ENCODE results near the gene CGB2.
"Not testable (repeated sequence)": the region's sequence is repeated elsewhere in the genome, so short reads cannot be mapped to it uniquely, and the experiment has no call there.

CGB2 gene

GRCh38 chr19:49031642-49032301, at the start of gene CGB2:
Gene CGB2 (plus strand): TSS chr19:49031890. CDS start chr19:49032096, 206 bp downstream.
- not testable (repeated sequence) for H3K27me3 ChIP-seq (ENCODE audit: control insufficient read depth, insufficient read depth, low read length); H3K9ac ChIP-seq (ENCODE audit: low read length); H3K27ac ChIP-seq (ENCODE audit: low read depth, low read length); H3K4me3 ChIP-seq (ENCODE audit: low read length); H3K4me1 ChIP-seq (ENCODE audit: control insufficient read depth, insufficient read depth, low read length); H3K36me3 ChIP-seq (ENCODE audit: control insufficient read depth, insufficient read depth, low read length)

GRCh38 chr19:48982280-48982679, 49.4 kb upstream of the CGB2 start:
- Histone ChIP-seq H3K4me3 (ENCODE audit: low read length) (no peak overlapping the region), H3K27me3 (ENCODE audit: control insufficient read depth, insufficient read depth, low read length) (no peaks in the 10 kb centered on the region), H3K4me1 (ENCODE audit: control insufficient read depth, insufficient read depth, low read length) (peaks cover 3% of the 10 kb centered on the region), H3K9ac (ENCODE audit: low read length) (no peak overlapping the region), H3K36me3 (ENCODE audit: control insufficient read depth, insufficient read depth, low read length) (peaks cover 28% of the 10 kb centered on the region), H3K27ac (ENCODE audit: low read depth, low read length) (no peak overlapping the region)

GRCh38 chr19:48985711-48986110, 46.0 kb upstream of the CGB2 start:
- Histone ChIP-seq H3K4me1 (ENCODE audit: control insufficient read depth, insufficient read depth, low read length) (no peaks in the 10 kb centered on the region), H3K36me3 (ENCODE audit: control insufficient read depth, insufficient read depth, low read length) (peaks cover 31% of the 10 kb centered on the region)

GRCh38 chr19:48986211-48986610, 45.5 kb upstream of the CGB2 start:
- Histone ChIP-seq H3K4me3 (ENCODE audit: low read length) (no peak overlapping the region), H3K4me1 (ENCODE audit: control insufficient read depth, insufficient read depth, low read length) (no peaks in the 10 kb centered on the region), H3K27me3 (ENCODE audit: control insufficient read depth, insufficient read depth, low read length) (no peaks in the 10 kb centered on the region), H3K27ac (ENCODE audit: low read depth, low read length) (no peak overlapping the region), H3K36me3 (ENCODE audit: control insufficient read depth, insufficient read depth, low read length) (peaks cover 28% of the 10 kb centered on the region), H3K9ac (ENCODE audit: low read length) (no peak overlapping the region)

More at GRCh38 chr19:48985711-48986110, 46.0 kb upstream of the CGB2 start:
- no peak overlapping the region for H3K27ac ChIP-seq (ENCODE audit: low read depth, low read length)
- H3K27me3 ChIP-seq (ENCODE audit: control insufficient read depth, insufficient read depth, low read length): no peaks in the 10 kb centered on the region
- no peak overlapping the region for H3K4me3 ChIP-seq (ENCODE audit: low read length)
- no peak overlapping the region for H3K9ac ChIP-seq (ENCODE audit: low read length)

DNA sequence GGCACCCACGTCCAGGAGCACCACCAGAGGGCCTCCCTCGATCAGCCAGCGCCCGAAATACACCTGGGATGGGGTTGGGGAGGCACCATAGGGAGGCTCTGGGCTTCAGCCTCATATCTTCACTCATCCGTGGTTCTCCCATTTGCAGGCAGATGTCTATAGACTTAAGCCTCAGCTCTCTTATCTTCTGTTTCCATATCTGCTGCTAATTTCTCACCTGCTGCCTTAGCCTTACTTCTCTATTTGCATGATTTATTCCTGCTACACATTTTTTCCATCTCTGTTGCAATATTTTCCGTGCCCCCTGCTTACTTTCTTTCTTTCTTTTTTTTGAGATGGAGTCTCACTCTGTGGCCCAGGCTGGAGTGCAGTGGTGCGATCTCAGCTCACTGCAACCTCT, 44.4 kb upstream of the CGB2 start:
- H3K4me1 ChIP-seq (ENCODE audit: control insufficient read depth, insufficient read depth, low read length): peaks cover 8% of the 10 kb centered on the region
- peaks cover 25% of the 10 kb centered on the region for H3K36me3 ChIP-seq (ENCODE audit: control insufficient read depth, insufficient read depth, low read length)
- no peak overlapping the region for H3K27ac ChIP-seq (ENCODE audit: low read depth, low read length)
- no peak overlapping the region for H3K4me3 ChIP-seq (ENCODE audit: low read length)
- H3K27me3 ChIP-seq (ENCODE audit: control insufficient read depth, insufficient read depth, low read length): no peaks in the 10 kb centered on the region
- no peak overlapping the region for H3K9ac ChIP-seq (ENCODE audit: low read length)

DNA sequence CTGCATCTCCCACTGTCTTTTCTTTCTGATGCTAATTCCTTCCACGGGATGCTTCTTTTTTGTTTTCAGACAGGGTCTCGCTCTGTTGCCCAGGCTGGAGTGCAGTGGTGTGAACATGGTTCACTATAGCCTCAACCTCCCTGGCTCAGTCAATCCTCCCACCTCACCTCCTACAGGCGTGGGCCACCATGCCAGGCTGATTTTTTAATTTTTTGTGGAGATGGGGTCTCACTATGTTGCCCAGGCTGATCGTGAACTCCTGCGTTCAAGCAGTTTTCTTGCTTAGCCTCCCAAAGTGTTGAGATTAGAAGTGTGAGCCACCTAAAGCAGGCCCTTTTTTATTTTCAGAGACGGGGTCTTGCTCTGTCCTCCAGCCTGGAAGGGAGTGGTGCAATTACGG, 43.4 kb upstream of the CGB2 start:
- H3K27ac ChIP-seq (ENCODE audit: low read depth, low read length): no peak overlapping the region
- H3K27me3 ChIP-seq (ENCODE audit: control insufficient read depth, insufficient read depth, low read length): no peaks in the 10 kb centered on the region
- H3K36me3 ChIP-seq (ENCODE audit: control insufficient read depth, insufficient read depth, low read length): peaks cover 22% of the 10 kb centered on the region
- no peak overlapping the region for H3K4me3 ChIP-seq (ENCODE audit: low read length)
- no peak overlapping the region for H3K9ac ChIP-seq (ENCODE audit: low read length)
- H3K4me1 ChIP-seq (ENCODE audit: control insufficient read depth, insufficient read depth, low read length): peaks cover 8% of the 10 kb centered on the region

GRCh38 chr19:48988860-48989259, 42.8 kb upstream of the CGB2 start:
- H3K27ac ChIP-seq (ENCODE audit: low read depth, low read length): no peak overlapping the region
- H3K27me3 ChIP-seq (ENCODE audit: control insufficient read depth, insufficient read depth, low read length): no peaks in the 10 kb centered on the region
- no peak overlapping the region for H3K4me3 ChIP-seq (ENCODE audit: low read length)
- peaks cover 8% of the 10 kb centered on the region for H3K4me1 ChIP-seq (ENCODE audit: control insufficient read depth, insufficient read depth, low read length)
- H3K9ac ChIP-seq (ENCODE audit: low read length): no peak overlapping the region
- H3K36me3 ChIP-seq (ENCODE audit: control insufficient read depth, insufficient read depth, low read length): peaks cover 22% of the 10 kb centered on the region

DNA sequence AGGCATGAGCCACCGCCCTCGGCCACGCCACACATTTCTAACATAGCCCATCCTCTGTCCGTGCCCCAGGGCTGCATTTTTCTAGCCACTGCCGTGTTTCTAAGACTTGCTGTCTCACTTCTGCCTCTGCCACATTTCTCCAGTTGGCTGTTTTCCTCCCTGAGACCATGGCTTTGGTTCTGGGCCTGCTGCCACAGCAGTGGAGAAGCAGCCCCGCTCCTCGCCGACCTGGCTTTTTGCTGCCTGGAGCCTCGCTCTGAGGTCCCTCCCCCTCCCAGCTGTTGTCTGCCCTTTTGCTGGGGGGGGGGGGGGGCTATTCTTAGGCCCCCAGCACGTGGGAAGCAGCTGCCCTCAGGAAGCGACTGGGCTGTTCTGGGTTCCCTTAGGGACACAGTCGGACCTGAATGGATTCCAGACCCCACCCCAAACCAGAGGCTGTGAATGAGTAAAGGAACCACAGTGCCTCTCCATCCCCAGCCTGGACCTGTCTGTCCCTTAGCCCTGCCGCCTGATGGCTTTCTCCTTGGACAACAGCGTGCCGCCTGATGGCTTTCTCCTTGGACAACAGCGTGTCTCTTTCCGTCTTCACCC, 41.9 kb upstream of the CGB2 start:
- no peaks in the 10 kb centered on the region for H3K27me3 ChIP-seq (ENCODE audit: control insufficient read depth, insufficient read depth, low read length)
- peaks cover 11% of the 10 kb centered on the region for H3K4me1 ChIP-seq (ENCODE audit: control insufficient read depth, insufficient read depth, low read length)
- H3K4me3 ChIP-seq (ENCODE audit: low read length): no peak overlapping the region
- H3K36me3 ChIP-seq (ENCODE audit: control insufficient read depth, insufficient read depth, low read length): peaks cover 22% of the 10 kb centered on the region
- no peak overlapping the region for H3K27ac ChIP-seq (ENCODE audit: low read depth, low read length)
- no peak overlapping the region for H3K9ac ChIP-seq (ENCODE audit: low read length)

DNA sequence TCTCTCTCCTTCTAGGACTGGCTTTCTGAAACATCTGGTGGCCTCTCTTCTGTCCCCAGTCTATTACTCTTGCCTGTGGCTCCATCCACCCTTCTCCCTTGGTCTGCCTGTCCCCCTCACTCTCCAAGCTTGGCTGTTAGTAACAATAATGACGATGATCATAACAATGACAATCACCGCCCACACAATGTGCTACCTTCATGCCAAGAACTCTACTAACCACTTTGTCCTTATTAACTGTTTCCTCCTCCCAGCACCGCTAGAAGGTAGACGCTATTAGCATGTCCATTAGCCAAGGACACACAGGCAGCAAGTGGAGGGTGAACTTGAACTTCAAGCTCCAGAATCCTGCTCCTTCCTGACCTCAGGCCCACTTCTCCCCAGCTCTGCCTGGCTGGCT, 41.3 kb upstream of the CGB2 start:
- H3K36me3 ChIP-seq (ENCODE audit: control insufficient read depth, insufficient read depth, low read length): peaks cover 16% of the 10 kb centered on the region
- no peaks in the 10 kb centered on the region for H3K27me3 ChIP-seq (ENCODE audit: control insufficient read depth, insufficient read depth, low read length)
- no peak overlapping the region for H3K4me3 ChIP-seq (ENCODE audit: low read length)
- peaks cover 11% of the 10 kb centered on the region for H3K4me1 ChIP-seq (ENCODE audit: control insufficient read depth, insufficient read depth, low read length)
- no peak overlapping the region for H3K9ac ChIP-seq (ENCODE audit: low read length)
- H3K27ac ChIP-seq (ENCODE audit: low read depth, low read length): no peak overlapping the region

GRCh38 chr19:48991011-48991609, 40.6 kb upstream of the CGB2 start:
- H3K36me3 ChIP-seq (ENCODE audit: control insufficient read depth, insufficient read depth, low read length): peaks cover 10% of the 10 kb centered on the region
- no peak overlapping the region for H3K27ac ChIP-seq (ENCODE audit: low read depth, low read length)
- peaks cover 11% of the 10 kb centered on the region for H3K4me1 ChIP-seq (ENCODE audit: control insufficient read depth, insufficient read depth, low read length)
- H3K27me3 ChIP-seq (ENCODE audit: control insufficient read depth, insufficient read depth, low read length): no peaks in the 10 kb centered on the region
- H3K4me3 ChIP-seq (ENCODE audit: low read length): peak overlapping the region; percentile 91
- peak overlapping the region; percentile 54 for H3K9ac ChIP-seq (ENCODE audit: low read length)

DNA sequence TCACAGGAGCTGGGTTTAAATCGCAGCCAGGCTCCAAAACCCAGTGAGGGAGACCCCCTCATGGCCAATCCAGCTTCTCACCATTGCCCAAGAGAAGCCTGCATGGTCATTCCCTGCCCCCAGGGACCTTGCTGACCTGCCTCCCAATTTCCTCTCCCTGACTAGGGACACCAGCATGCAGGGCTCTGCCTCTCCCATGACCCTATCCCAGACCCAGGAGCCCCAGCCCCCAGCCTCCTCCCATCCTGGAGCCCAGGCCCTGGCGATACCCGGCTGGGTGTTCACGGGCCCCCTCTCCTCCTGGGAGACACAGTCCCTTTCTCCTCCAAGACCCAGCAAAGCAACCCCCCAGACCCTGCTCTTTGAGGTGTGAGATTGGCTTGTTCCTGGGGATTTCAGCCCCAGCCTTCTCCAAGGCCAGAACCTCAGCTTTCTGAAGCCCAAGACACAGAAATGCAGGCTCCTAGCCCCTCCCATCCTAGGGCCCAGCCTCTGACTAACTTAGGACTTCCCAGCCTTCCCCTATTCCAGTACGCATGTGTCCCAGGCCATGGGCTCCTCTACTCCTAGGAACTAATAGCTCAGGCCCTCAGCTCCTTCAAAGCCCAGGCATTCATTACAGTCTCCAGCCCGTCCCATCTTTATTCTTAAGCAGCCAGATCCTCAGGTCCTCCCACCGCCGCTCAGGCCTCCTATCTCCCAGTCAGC, 39.7 kb upstream of the CGB2 start:
- peak overlapping the region; percentile 86 for H3K27ac ChIP-seq (ENCODE audit: low read depth, low read length)
- H3K9ac ChIP-seq (ENCODE audit: low read length): peak overlapping the region; percentile 77
- peaks cover 9% of the 10 kb centered on the region for H3K36me3 ChIP-seq (ENCODE audit: control insufficient read depth, insufficient read depth, low read length)
- peak overlapping the region; percentile 91 for H3K4me3 ChIP-seq (ENCODE audit: low read length)
- H3K4me1 ChIP-seq (ENCODE audit: control insufficient read depth, insufficient read depth, low read length): peaks cover 11% of the 10 kb centered on the region
- no peaks in the 10 kb centered on the region for H3K27me3 ChIP-seq (ENCODE audit: control insufficient read depth, insufficient read depth, low read length)

GRCh38 chr19:48992581-48993174, 39.0 kb upstream of the CGB2 start:
- H3K27me3 ChIP-seq (ENCODE audit: control insufficient read depth, insufficient read depth, low read length): no peaks in the 10 kb centered on the region
- H3K27ac ChIP-seq (ENCODE audit: low read depth, low read length): peak overlapping the region; percentile 86
- H3K4me1 ChIP-seq (ENCODE audit: control insufficient read depth, insufficient read depth, low read length): peaks cover 11% of the 10 kb centered on the region
- peak overlapping the region; percentile 77 for H3K9ac ChIP-seq (ENCODE audit: low read length)
- H3K4me3 ChIP-seq (ENCODE audit: low read length): peak overlapping the region; percentile 91
- H3K36me3 ChIP-seq (ENCODE audit: control insufficient read depth, insufficient read depth, low read length): peaks cover 9% of the 10 kb centered on the region

Measured in rectal smooth muscle tissue (tissue), 1 donor.